ENCODE data around the gene GPHN. TPM values are rescaled to one million over a fixed set of nuclear protein-coding genes. Genes with fewer than 3 reads are reported as not detected.

Gene GPHN
- total RNA-seq, 1 experiment from 2014 or later: 18.1 TPM

DNA sequence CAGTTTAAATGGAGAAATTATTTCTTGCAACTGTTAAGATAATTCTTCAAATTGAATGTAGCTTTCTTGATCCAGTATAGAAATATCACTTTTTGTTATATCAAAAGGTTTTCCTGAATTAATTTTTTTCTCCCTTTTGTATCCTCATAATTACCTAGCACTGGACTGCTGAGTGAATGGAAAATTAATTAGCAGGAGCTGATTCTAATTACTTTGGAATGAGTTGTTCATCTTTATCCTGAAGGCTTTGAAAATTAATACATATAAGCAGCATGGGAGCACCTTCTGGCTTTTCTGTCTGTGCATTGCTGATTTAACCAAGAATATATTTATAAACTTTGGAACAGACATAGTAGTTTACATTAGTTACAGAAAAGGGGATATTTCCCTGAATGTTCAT is 373.6 kb downstream of the GPHN start (continued):
- TF ChIP-seq PREB (CRISPR knock-in tag; IDR thresholded peaks at IDR 0.05; ENCODE audit: borderline replicate concordance): no peak
- no peak for TF ChIP-seq SP1 (CRISPR knock-in tag; conservative IDR thresholded peaks at IDR 0.05)
- no peak for TF ChIP-seq ZSCAN18 (CRISPR knock-in tag; IDR thresholded peaks at IDR 0.05)
- TF ChIP-seq PRRX2 (CRISPR knock-in tag; IDR thresholded peaks at IDR 0.05): no peak
- no peak for TF ChIP-seq TP53 (CRISPR knock-in tag; IDR thresholded peaks at IDR 0.05)
- TF ChIP-seq TCF7 (CRISPR knock-in tag; IDR thresholded peaks at IDR 0.05; ENCODE audit: low read depth): no peak

DNA sequence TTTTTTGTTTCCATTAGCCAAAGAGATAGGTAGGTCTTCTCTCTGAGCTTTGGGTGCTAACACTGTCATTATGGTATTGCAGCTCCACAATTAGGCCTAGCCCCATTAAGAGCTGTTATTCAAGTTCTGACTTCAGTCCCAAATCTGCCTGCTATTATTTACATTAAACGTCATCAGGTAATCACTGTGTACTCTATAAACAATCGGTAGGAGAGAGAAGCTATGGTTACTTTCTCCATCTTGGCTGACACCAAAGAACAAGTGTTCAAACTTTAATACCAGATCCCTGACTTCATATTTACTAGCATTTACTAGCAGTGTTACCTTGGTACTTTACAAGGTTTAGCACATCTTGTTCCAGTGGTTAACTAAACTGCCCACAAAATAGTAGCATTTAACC is 376.2 kb downstream of the GPHN start:
- no peak for DNase-seq (ENCODE audit: low spot score)
- Mint-ChIP-seq H3K4me1 (no peaks in the 10 kb centered on the region), H3K9me3 (peaks cover 14% of the 10 kb centered on the region), H3K27ac (no peak overlapping the region), H3K27me3 (ENCODE audit: low read depth) (no peaks in the 10 kb centered on the region; the same call in 1 of the 2 replicates), H3K36me3 (peaks cover 11% of the 10 kb centered on the region), H3K4me3 (no peak overlapping the region)
- TF ChIP-seq NFE2L1 (CRISPR knock-in tag; IDR thresholded peaks at IDR 0.05): no peak
- TF ChIP-seq ZNF317 (CRISPR knock-in tag; IDR thresholded peaks at IDR 0.05; ENCODE audit: borderline replicate concordance, low read depth): no peak
- no peak for TF ChIP-seq ZNF423 (CRISPR knock-in tag; IDR thresholded peaks at IDR 0.05)
- TF ChIP-seq CREB1 (CRISPR knock-in tag; IDR thresholded peaks at IDR 0.05): no peak
- TF ChIP-seq MAX (CRISPR knock-in tag; IDR thresholded peaks at IDR 0.05): no peak
- TF ChIP-seq FOXK1 (CRISPR knock-in tag; IDR thresholded peaks at IDR 0.05): no peak
- no peak for TF ChIP-seq KAT7 (CRISPR knock-in tag; IDR thresholded peaks at IDR 0.05; ENCODE audit: borderline replicate concordance)
- no peak for TF ChIP-seq ZNF671 (CRISPR knock-in tag; IDR thresholded peaks at IDR 0.05)
- TF ChIP-seq, protein P1, sequence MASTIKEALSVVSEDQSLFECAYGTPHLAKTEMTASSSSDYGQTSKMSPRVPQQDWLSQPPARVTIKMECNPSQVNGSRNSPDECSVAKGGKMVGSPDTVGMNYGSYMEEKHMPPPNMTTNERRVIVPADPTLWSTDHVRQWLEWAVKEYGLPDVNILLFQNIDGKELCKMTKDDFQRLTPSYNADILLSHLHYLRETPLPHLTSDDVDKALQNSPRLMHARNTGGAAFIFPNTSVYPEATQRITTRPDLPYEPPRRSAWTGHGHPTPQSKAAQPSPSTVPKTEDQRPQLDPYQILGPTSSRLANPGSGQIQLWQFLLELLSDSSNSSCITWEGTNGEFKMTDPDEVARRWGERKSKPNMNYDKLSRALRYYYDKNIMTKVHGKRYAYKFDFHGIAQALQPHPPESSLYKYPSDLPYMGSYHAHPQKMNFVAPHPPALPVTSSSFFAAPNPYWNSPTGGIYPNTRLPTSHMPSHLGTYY (CRISPR knock-in tag; IDR thresholded peaks at IDR 0.05): no peak
- TF ChIP-seq, protein P2, sequence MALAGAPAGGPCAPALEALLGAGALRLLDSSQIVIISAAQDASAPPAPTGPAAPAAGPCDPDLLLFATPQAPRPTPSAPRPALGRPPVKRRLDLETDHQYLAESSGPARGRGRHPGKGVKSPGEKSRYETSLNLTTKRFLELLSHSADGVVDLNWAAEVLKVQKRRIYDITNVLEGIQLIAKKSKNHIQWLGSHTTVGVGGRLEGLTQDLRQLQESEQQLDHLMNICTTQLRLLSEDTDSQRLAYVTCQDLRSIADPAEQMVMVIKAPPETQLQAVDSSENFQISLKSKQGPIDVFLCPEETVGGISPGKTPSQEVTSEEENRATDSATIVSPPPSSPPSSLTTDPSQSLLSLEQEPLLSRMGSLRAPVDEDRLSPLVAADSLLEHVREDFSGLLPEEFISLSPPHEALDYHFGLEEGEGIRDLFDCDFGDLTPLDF (CRISPR knock-in tag; IDR thresholded peaks at IDR 0.05): no peak
- no peak for TF ChIP-seq NR3C1 (CRISPR knock-in tag; conservative IDR thresholded peaks at IDR 0.05; ENCODE audit: low read depth)
- TF ChIP-seq NR1H2 (CRISPR knock-in tag; IDR thresholded peaks at IDR 0.05): no peak
- no peak for TF ChIP-seq SOX15 (CRISPR knock-in tag; IDR thresholded peaks at IDR 0.05)
- no peak for TF ChIP-seq ATF1 (CRISPR knock-in tag; IDR thresholded peaks at IDR 0.05)
- no peak for TF ChIP-seq ZNF416 (CRISPR knock-in tag; IDR thresholded peaks at IDR 0.05)
- TF ChIP-seq, protein P3, sequence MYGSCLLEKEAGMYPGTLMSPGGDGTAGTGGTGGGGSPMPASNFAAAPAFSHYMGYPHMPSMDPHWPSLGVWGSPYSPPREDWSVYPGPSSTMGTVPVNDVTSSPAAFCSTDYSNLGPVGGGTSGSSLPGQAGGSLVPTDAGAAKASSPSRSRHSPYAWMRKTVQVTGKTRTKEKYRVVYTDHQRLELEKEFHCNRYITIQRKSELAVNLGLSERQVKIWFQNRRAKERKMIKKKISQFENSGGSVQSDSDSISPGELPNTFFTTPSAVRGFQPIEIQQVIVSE (CRISPR knock-in tag; IDR thresholded peaks at IDR 0.05; ENCODE audit: borderline replicate concordance): no peak
- no peak for TF ChIP-seq CREM (CRISPR knock-in tag; IDR thresholded peaks at IDR 0.05)
- TF ChIP-seq ZNF396 (CRISPR knock-in tag; IDR thresholded peaks at IDR 0.05; ENCODE audit: borderline replicate concordance): no peak
- ChIA-PET POLR2A (no interaction called here), CTCF (no interaction called here)
- ATAC-seq: no peak
